ENCODE measurements around the gene ARL6IP4.

ARL6IP4 gene

GRCh38 chr12:122968104-122968503 lies 12.4 kb upstream of the ARL6IP4 start:
- Histone ChIP-seq H3K27me3 (ENCODE audit: low read length) (no peaks in the 10 kb centered on the region), H2AFZ (ENCODE audit: low read depth, low read length, severe bottlenecking) (no peak overlapping the region), H3F3A (ENCODE audit: insufficient read depth) (peaks cover 5% of the 10 kb centered on the region; the same call in 1 of the 2 replicates), H3K9me2 (replicated peaks; ENCODE audit: insufficient read depth, low read length) (no peaks in the 10 kb centered on the region), H3K9me3 (ENCODE audit: insufficient read depth, low read length) (no peaks in the 10 kb centered on the region), H3K9ac (ENCODE audit: low read length) (no peak overlapping the region), H3K4me2 (ENCODE audit: low read depth, low read length, poor library complexity, severe bottlenecking) (no peak overlapping the region), H4K20me1 (ENCODE audit: low read depth, low read length) (no peaks in the 10 kb centered on the region), H3K36me3 (ENCODE audit: low read length) (no peaks in the 10 kb centered on the region), H3K27ac (ENCODE audit: low read depth, low read length) (no peak overlapping the region), H3K4me3 (ENCODE audit: insufficient read depth, low read length, poor library complexity, severe bottlenecking) (no peak overlapping the region), H3K79me2 (ENCODE audit: insufficient read depth, low read length) (no peaks in the 10 kb centered on the region)
- TF ChIP-seq, protein P1, sequence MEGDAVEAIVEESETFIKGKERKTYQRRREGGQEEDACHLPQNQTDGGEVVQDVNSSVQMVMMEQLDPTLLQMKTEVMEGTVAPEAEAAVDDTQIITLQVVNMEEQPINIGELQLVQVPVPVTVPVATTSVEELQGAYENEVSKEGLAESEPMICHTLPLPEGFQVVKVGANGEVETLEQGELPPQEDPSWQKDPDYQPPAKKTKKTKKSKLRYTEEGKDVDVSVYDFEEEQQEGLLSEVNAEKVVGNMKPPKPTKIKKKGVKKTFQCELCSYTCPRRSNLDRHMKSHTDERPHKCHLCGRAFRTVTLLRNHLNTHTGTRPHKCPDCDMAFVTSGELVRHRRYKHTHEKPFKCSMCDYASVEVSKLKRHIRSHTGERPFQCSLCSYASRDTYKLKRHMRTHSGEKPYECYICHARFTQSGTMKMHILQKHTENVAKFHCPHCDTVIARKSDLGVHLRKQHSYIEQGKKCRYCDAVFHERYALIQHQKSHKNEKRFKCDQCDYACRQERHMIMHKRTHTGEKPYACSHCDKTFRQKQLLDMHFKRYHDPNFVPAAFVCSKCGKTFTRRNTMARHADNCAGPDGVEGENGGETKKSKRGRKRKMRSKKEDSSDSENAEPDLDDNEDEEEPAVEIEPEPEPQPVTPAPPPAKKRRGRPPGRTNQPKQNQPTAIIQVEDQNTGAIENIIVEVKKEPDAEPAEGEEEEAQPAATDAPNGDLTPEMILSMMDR (IDR thresholded peaks at IDR 0.05; ENCODE audit: insufficient read depth, low read length, poor library complexity, severe bottlenecking), result no peak
- no peak for TF ChIP-seq EZH2phosphoT487 (conservative IDR thresholded peaks at IDR 0.05; ENCODE audit: low read length)

DNA sequence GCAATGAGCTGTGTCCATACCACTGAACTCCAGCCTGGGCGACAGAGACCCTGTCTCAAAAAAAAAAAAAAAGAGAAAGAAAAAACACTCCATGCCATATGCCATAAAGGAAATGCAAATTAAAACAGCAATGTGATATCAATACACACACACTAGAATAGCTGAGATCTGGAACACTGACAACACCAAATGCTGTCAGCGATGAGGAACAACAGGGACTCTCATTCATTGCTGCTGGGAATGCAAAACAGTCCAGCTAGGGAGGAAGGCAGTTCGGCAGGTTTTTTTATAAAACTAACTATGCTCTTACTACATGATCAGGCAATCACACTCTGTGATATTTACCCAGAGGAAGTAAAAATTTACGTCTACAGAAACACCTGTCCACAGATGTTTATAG lies 10.8 kb upstream of the ARL6IP4 start:
- H3K4me2 ChIP-seq (ENCODE audit: low read depth, low read length, poor library complexity, severe bottlenecking), result no peak overlapping the region
- H3K27me3 ChIP-seq (ENCODE audit: low read length), result no peaks in the 10 kb centered on the region
- H4K20me1 ChIP-seq (ENCODE audit: low read depth, low read length), result no peaks in the 10 kb centered on the region
- no peak for TF ChIP-seq EZH2phosphoT487 (conservative IDR thresholded peaks at IDR 0.05; ENCODE audit: low read length)
- no peak overlapping the region for H3K4me3 ChIP-seq (ENCODE audit: insufficient read depth, low read length, poor library complexity, severe bottlenecking)
- no peaks in the 10 kb centered on the region for H3K9me2 ChIP-seq (replicated peaks; ENCODE audit: insufficient read depth, low read length)
- H3K9ac ChIP-seq (ENCODE audit: low read length), result no peak overlapping the region
- H3K9me3 ChIP-seq (ENCODE audit: insufficient read depth, low read length), result no peaks in the 10 kb centered on the region
- peaks cover 5% of the 10 kb centered on the region; the same call in 1 of the 2 replicates for H3F3A ChIP-seq (ENCODE audit: insufficient read depth)
- H3K79me2 ChIP-seq (ENCODE audit: insufficient read depth, low read length), result no peaks in the 10 kb centered on the region
- H3K36me3 ChIP-seq (ENCODE audit: low read length), result no peaks in the 10 kb centered on the region
- H3K27ac ChIP-seq (ENCODE audit: low read depth, low read length), result no peak overlapping the region
- no peak overlapping the region for H2AFZ ChIP-seq (ENCODE audit: low read depth, low read length, severe bottlenecking)

DNA sequence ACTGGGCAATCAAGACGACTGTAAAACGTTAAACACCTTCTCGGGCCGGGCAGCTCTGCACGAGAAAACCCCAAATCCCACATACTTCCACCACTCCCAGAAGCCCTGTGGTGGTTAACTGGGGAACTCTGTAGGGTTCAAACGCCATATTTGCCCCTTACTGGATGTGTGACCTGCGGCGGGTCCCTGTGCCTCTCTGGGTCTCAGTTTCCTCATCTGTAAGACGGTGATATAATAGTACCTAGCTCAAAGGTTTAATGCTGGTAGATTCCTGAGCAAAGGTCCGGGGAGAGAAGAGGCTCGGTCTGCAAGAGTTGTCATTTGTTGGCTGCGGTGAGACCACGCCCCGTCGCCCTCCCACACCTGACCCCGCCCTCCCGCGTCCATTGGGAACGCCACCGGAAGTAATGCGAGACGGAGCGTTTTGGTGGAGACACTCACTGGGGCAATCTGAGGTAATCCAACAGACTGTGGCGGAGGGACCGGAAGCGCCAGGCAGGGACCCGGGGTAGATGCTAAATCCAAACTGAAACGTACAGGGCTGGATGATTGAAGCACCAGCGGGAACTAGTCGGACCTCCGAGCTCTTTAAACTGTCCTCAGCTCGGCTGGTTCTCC lies 6.1 kb upstream of the ARL6IP4 start:
- Histone ChIP-seq H3K9ac (ENCODE audit: low read length) (peak overlapping the region; percentile 97), H3K27me3 (ENCODE audit: low read length) (no peaks in the 10 kb centered on the region), H3K36me3 (ENCODE audit: low read length) (no peaks in the 10 kb centered on the region)

More for the DNA sequence above, 6.1 kb upstream of the ARL6IP4 start:
- H4K20me1 ChIP-seq (ENCODE audit: low read depth, low read length), result no peaks in the 10 kb centered on the region
- H3K27ac ChIP-seq (ENCODE audit: low read depth, low read length), result peak overlapping the region; percentile 90
- peak overlapping the region; percentile 96 for H2AFZ ChIP-seq (ENCODE audit: low read depth, low read length, severe bottlenecking)
- peak overlapping the region; percentile 96 for H3K4me2 ChIP-seq (ENCODE audit: low read depth, low read length, poor library complexity, severe bottlenecking)
- H3K4me3 ChIP-seq (ENCODE audit: insufficient read depth, low read length, poor library complexity, severe bottlenecking), result peak overlapping the region; percentile 93
- H3F3A ChIP-seq (ENCODE audit: insufficient read depth), result no peaks in the 10 kb centered on the region
- H3K9me2 ChIP-seq (replicated peaks; ENCODE audit: insufficient read depth, low read length), result no peaks in the 10 kb centered on the region
- H3K79me2 ChIP-seq (ENCODE audit: insufficient read depth, low read length), result peaks cover 7% of the 10 kb centered on the region; the same call in 1 of the 2 replicates
- H3K9me3 ChIP-seq (ENCODE audit: insufficient read depth, low read length), result no peaks in the 10 kb centered on the region
- TF ChIP-seq, protein P1 (IDR thresholded peaks at IDR 0.05; ENCODE audit: insufficient read depth, low read length, poor library complexity, severe bottlenecking), result no peak
- no peak for TF ChIP-seq EZH2phosphoT487 (conservative IDR thresholded peaks at IDR 0.05; ENCODE audit: low read length)
